ENCODE measurements around the gene CTIF. TPM values are rescaled to one million over a fixed set of nuclear protein-coding genes. Genes with fewer than 3 reads are reported as not detected.
A peak's percentile ranks its signal among the peaks of the same experiment; 100 is the strongest.

CTIF gene
- total RNA-seq, 2 experiments from 2014 or later, result 0.06 to 0.38 TPM

DNA sequence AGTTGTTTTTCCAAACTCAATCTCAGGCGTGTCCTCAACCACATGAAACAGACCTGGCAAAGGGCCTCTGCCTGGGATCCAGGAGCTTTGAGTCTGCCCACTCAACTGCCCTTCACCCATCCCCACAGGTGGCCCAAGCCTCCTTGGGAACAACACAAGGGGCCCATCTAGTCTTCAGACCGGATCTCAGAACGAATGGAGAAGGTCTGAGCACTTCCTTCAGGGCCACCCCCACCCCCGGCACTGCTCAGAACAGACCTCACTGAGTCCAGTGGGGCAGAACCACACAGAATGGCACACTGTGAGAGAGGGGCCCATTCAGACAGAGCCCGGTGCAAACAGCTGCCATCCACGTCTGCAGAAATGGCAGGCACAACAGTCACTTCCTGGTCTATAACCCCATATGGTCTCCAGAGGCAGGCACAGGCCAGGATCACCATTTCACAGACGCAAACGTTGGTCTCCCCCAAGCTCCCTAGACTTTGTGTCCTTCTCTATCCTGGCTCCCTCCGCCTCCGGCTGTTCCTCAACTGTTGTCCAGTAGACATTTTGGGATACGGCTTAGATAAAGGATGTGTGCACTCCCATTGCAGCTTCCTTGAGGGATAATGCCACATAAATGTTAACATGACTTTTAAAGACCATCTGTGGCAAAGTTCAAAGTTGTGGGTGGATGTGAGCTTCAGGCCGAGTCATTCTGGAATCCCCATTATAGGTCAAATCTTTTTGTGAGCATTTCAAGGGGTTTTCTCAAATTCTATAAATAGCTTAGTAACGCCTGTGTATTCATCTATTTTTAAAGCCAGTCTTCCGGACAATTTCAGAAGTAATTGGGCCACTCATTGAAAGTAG is 262.3 kb downstream of the CTIF start:
- no peak overlapping the region for H3K27ac ChIP-seq (ENCODE audit: low read depth, low read length, poor library complexity, severe bottlenecking)
- no peak overlapping the region for H3K4me3 ChIP-seq (ENCODE audit: low read depth, low read length, poor library complexity, severe bottlenecking)
- H3K9me3 ChIP-seq (ENCODE audit: low read length), result no peaks in the 10 kb centered on the region
- H3K36me3 ChIP-seq (ENCODE audit: insufficient read depth, low read length), result no peaks in the 10 kb centered on the region
- H3K79me2 ChIP-seq (ENCODE audit: insufficient read depth, low read depth, low read length), result no peaks in the 10 kb centered on the region
- peak overlapping the region; percentile 71; the same call in 1 of the 2 replicates for H2AFZ ChIP-seq (ENCODE audit: low read length)
- intact Hi-C loops (cut with micrococcal nuclease; ENCODE audit: unreplicated experiment), result no loop called here
- no peaks in the 10 kb centered on the region for H3K9me2 ChIP-seq (ENCODE audit: insufficient read depth, low read length)
- peak overlapping the region; percentile 31; the same call in 1 of the 2 replicates for H3K4me2 ChIP-seq (ENCODE audit: low read length)
- TF ChIP-seq, protein P1, sequence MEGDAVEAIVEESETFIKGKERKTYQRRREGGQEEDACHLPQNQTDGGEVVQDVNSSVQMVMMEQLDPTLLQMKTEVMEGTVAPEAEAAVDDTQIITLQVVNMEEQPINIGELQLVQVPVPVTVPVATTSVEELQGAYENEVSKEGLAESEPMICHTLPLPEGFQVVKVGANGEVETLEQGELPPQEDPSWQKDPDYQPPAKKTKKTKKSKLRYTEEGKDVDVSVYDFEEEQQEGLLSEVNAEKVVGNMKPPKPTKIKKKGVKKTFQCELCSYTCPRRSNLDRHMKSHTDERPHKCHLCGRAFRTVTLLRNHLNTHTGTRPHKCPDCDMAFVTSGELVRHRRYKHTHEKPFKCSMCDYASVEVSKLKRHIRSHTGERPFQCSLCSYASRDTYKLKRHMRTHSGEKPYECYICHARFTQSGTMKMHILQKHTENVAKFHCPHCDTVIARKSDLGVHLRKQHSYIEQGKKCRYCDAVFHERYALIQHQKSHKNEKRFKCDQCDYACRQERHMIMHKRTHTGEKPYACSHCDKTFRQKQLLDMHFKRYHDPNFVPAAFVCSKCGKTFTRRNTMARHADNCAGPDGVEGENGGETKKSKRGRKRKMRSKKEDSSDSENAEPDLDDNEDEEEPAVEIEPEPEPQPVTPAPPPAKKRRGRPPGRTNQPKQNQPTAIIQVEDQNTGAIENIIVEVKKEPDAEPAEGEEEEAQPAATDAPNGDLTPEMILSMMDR (conservative IDR thresholded peaks at IDR 0.05; ENCODE audit: low read length), result no peak
- no peak for TF ChIP-seq EZH2phosphoT487 (IDR thresholded peaks at IDR 0.05; ENCODE audit: borderline replicate concordance, low read depth, low read length)
- no peaks in the 10 kb centered on the region for H4K20me1 ChIP-seq (ENCODE audit: insufficient read depth, low read length)
- POLR2A ChIA-PET, result interaction anchor here (1.8 kb wide), 1 partner anchor 9 kb away, joined by 7 read pairs; no protein-coding TSS in a partner anchor
- peaks cover 18% of the 10 kb centered on the region for H3K4me1 ChIP-seq (ENCODE audit: insufficient read depth, low read length, poor library complexity, severe bottlenecking)
- no TSS peak for BruUV-seq (replicated peaks)
- CTCF ChIA-PET (ENCODE audit: unreplicated experiment), result interaction anchor here (0.6 kb wide), 1 partner anchor 10 kb away, joined by 10 read pairs; no protein-coding TSS in a partner anchor
- DNase-seq (ENCODE audit: low spot score), result no peak

DNA sequence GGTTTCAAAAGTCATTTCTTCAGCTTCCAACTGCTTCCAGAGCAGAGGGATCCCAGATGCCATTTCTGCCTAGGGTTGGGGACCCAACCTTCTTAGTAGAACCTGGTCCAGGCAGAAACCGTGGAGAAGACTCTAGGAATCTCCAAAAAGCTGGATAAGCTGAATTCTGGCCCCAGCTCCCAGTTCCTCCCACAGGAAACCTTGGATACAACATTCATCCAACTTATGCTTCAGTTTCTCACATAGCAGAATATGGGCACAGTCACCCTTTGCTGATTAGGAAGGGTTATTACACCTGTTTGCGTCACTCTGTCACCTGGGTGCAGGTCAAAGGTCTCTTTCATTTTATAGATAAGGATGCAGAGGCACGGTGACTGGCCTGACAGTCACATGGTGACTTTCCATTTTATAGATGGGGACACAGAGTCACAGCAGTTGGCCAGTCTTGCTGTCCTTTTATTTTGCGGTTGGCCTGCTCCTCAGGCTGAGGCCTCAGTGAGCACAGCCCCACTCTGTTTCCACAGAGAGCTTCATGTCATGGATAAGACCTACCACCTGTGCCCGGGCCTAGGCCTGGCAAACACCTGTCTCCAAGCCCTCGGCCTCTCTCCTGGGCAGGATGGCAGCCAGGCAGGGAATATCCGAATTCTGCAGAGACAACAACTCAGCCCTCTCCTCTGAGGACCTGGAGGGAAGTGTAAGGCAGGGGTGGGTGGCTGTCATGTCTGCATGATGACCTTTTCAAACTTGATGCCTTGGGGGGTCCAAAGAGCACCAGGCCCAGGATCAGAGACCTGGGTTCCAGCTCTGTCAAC is 263.1 kb downstream of the CTIF start:
- no peaks in the 10 kb centered on the region for H3K36me3 ChIP-seq (ENCODE audit: insufficient read depth, low read length)
- BruUV-seq (replicated peaks), result no TSS peak
- no peak overlapping the region for H3K4me3 ChIP-seq (ENCODE audit: low read depth, low read length, poor library complexity, severe bottlenecking)
- no peak for DNase-seq (ENCODE audit: low spot score)
- peaks cover 25% of the 10 kb centered on the region for H3K4me1 ChIP-seq (ENCODE audit: insufficient read depth, low read length, poor library complexity, severe bottlenecking)
- no peak overlapping the region for H3K27ac ChIP-seq (ENCODE audit: low read depth, low read length, poor library complexity, severe bottlenecking)
- peak overlapping the region; percentile 31; the same call in 1 of the 2 replicates for H3K4me2 ChIP-seq (ENCODE audit: low read length)
- ChIA-PET CTCF (ENCODE audit: unreplicated experiment) (no interaction called here), POLR2A (interaction anchor here (1.8 kb wide), 1 partner anchor 8 kb away, joined by 7 read pairs; no protein-coding TSS in a partner anchor)
- no peaks in the 10 kb centered on the region for H3K9me3 ChIP-seq (ENCODE audit: low read length)
- H2AFZ ChIP-seq (ENCODE audit: low read length), result peak overlapping the region; percentile 71; the same call in 1 of the 2 replicates
- H3K79me2 ChIP-seq (ENCODE audit: insufficient read depth, low read depth, low read length), result no peaks in the 10 kb centered on the region
- intact Hi-C loops (cut with micrococcal nuclease; ENCODE audit: unreplicated experiment), result no loop called here
- H4K20me1 ChIP-seq (ENCODE audit: insufficient read depth, low read length), result no peaks in the 10 kb centered on the region
- no peaks in the 10 kb centered on the region for H3K9me2 ChIP-seq (ENCODE audit: insufficient read depth, low read length)
- TF ChIP-seq, protein P1 (conservative IDR thresholded peaks at IDR 0.05; ENCODE audit: low read length), result no peak
- no peak for TF ChIP-seq EZH2phosphoT487 (IDR thresholded peaks at IDR 0.05; ENCODE audit: borderline replicate concordance, low read depth, low read length)

Measured in OCI-LY7 (cell line).